ENCODE data around the gene CIDEC. TPM values are rescaled to one million over a fixed set of nuclear protein-coding genes. Genes with fewer than 3 reads are reported as not detected.
"Not testable (repeated sequence)": the region's sequence is repeated elsewhere in the genome, so short reads cannot be mapped to it uniquely, and the experiment has no call there.

Gene CIDEC
- total RNA-seq, 1 donor: not detected

GRCh38 chr3:9862391-9863057, 17.5 kb downstream of the CIDEC start:
- TF ChIP-seq, protein P1, sequence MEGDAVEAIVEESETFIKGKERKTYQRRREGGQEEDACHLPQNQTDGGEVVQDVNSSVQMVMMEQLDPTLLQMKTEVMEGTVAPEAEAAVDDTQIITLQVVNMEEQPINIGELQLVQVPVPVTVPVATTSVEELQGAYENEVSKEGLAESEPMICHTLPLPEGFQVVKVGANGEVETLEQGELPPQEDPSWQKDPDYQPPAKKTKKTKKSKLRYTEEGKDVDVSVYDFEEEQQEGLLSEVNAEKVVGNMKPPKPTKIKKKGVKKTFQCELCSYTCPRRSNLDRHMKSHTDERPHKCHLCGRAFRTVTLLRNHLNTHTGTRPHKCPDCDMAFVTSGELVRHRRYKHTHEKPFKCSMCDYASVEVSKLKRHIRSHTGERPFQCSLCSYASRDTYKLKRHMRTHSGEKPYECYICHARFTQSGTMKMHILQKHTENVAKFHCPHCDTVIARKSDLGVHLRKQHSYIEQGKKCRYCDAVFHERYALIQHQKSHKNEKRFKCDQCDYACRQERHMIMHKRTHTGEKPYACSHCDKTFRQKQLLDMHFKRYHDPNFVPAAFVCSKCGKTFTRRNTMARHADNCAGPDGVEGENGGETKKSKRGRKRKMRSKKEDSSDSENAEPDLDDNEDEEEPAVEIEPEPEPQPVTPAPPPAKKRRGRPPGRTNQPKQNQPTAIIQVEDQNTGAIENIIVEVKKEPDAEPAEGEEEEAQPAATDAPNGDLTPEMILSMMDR (IDR thresholded peaks at IDR 0.05; ENCODE audit: insufficient read depth, low read length): peak; percentile 43
- H3K4me3 ChIP-seq (ENCODE audit: low read depth, low read length): no peak overlapping the region
- DNase-seq (ENCODE audit: low read depth): no peak

DNA sequence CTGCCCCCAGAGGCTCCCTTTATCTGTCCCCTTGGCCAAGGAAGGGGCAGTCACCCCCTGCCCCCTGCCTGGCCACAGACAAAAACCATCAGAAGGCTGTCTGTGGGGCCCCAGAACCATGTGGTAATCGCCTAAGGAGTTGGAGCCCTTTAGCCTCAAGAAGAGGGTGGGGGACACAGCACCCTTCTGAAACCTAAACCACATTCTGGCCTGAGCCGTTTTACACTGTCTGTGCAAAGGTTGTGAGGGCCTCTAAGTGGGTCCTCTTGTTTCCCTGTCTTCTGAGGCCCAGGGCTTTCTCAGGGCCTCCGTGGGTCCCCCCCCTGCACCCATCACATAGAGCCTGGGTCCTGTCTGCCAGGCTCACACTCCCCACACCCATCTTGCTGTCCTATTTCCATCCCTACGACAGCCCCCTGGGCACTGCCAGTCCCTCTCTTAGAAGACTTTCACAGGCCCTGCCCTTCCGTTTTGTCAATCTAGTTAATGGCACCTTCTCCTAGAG, 18.4 kb downstream of the CIDEC start:
- TF ChIP-seq, protein P1 (IDR thresholded peaks at IDR 0.05; ENCODE audit: insufficient read depth, low read length): no peak
- no peak for DNase-seq (ENCODE audit: low read depth)
- no peak overlapping the region for H3K4me3 ChIP-seq (ENCODE audit: low read depth, low read length)

- no peak for DNase-seq (ENCODE audit: low read depth)
- H3K4me3 ChIP-seq (ENCODE audit: low read depth, low read length): no peak overlapping the region
- TF ChIP-seq, protein P1 (IDR thresholded peaks at IDR 0.05; ENCODE audit: insufficient read depth, low read length): no peak
These were observed 18.9 kb downstream of the CIDEC start for GRCh38 chr3:9861201-9861600.

DNA sequence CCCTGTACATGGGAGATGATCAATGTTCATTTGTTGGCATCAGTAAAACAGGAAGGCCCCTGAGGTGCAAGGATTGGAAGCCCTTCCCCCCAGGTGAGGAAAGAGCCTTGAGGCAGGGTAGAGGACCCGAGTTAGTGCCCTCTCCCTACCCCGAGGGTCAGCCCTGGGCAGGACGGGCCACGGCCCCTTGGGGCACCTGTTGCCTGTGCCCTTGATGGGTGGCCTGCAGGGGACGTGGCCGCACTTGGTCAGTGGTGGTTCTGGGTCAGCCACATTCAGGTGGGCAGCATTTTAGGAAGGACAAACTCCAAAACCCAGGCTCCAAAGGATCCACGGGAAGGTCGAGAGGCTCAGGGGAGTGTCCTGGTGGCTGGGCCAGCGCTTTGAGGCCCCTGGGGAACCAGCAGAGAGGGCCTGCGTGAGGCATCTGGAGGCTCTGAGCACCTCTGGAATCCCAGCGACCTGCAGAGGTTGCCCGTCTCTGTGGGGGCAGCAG, 20.5 kb downstream of the CIDEC start:
- H3K4me3 ChIP-seq (ENCODE audit: low read depth, low read length): no peak overlapping the region
- TF ChIP-seq, protein P1 (IDR thresholded peaks at IDR 0.05; ENCODE audit: insufficient read depth, low read length): no peak
- DNase-seq (ENCODE audit: low read depth): no peak

DNA sequence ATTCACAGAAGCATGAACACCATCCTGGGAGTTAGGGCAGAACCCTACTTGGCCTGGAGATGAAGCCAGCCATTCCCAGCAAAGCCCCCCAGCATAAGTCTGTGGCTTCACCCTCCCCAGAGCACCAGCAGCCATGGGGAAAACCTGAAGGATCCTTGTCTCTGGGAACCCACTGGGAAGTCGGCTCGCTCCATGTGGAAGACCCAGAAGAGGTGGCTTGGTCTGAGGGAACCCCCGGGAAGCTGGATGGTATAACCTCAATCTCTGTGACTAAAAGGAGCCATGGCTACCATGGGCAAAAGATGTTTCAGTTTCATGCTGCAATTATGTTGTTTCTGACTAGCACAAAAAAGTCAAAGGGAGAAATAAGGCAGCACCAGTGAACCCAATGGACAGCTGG, 24.5 kb downstream of the CIDEC start:
- TF ChIP-seq, protein P1 (IDR thresholded peaks at IDR 0.05; ENCODE audit: insufficient read depth, low read length): no peak
- H3K4me3 ChIP-seq (ENCODE audit: low read depth, low read length): no peak overlapping the region
- no peak for DNase-seq (ENCODE audit: low read depth)

DNA sequence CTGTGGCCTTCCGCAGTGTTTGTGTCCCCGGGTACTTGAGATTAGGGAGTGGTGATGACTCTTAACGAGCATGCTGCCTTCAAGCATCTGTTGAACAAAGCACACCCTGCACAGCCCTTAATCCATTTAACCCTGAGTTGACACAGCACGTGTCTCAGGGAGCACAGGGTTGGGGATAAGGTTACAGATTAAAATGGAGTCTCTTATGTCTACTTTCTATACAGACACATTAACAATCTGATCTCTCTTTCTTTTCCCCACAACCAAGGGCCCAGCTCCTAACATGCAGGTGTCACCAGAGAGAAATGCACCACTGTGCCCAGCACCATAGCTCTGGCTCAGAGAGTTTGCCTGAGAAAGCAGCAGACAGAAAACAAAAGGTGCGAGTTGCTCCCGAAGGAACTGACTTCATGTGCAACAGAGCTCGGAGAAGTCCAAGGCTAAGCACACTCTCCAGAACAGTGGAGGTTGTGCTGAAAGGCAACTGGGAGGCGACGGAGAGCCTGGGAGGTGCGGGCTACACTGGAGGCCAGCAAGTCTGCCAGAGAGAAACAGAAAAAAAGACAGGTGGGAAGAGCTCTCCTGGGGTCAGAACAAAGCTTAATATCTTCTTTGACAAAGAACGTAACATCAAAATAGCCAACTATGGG, 25.6 kb downstream of the CIDEC start:
- DNase-seq (ENCODE audit: low read depth); H3K4me3 ChIP-seq (ENCODE audit: low read depth, low read length): not testable (repeated sequence)

DNA sequence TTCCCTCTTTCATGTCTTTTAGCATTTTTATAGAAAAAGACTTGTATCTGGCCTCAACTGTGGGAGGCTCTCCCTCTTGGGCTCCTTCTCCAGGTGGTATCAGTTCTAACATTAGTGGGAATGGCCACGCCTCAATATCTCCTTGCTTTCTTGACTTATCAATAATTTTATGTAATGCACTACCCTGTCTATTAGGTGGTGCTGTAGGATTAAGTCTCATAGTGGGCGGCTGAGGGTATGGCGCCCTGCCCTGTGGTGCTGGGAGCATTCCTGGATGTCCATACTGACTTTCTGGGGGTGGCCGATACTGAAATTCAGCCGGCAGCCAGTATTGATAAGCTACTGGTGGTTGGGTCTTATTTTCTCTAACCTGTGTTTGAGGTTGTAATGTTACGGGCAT, 27.5 kb downstream of the CIDEC start:
- no peak for DNase-seq (ENCODE audit: low read depth)
- TF ChIP-seq, protein P1 (IDR thresholded peaks at IDR 0.05; ENCODE audit: insufficient read depth, low read length): no peak

DNA sequence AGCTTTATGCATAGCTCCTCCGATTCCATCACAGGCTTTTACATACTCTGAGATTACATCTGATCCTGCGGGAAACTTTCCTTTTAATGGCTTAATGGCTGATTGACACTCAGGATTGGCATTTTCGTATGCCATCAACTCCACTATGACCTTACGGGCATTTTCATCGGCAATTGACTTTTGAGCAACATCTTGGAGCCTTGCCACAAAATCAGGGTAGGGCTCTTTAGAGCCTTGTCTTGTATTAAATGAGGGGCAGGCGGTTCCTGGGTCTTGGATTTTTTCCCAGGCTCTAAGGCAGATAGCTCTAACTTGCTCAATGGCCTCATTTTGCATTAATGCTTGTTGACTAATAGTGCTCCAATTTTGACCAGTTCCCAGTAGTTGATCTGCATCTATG, 28.1 kb downstream of the CIDEC start:
- DNase-seq (ENCODE audit: low read depth): peak; percentile 34
- not testable (repeated sequence) for H3K4me3 ChIP-seq (ENCODE audit: low read depth, low read length)

More for the DNA sequence above, 27.5 kb downstream of the CIDEC start:
- H3K4me3 ChIP-seq (ENCODE audit: low read depth, low read length): no peak overlapping the region

- not testable (repeated sequence) for H3K4me3 ChIP-seq (ENCODE audit: low read depth, low read length); DNase-seq (ENCODE audit: low read depth)
These were observed 28.7 kb downstream of the CIDEC start for GRCh38 chr3:9851383-9851782.
